B cell (primary cell): ENCODE results near the gene SLC1A2.

Source experiments
- CTCF ChIP-seq: fragments of 200-600 bp; IDR thresholded peaks from one replicate; pipeline ENCODE4 v1.8.0; 2022; ENCODE audit warnings: antibody characterized with exemption, mild to moderate bottlenecking
- EZH2 ChIP-seq: IDR thresholded peaks from 2 replicates; pipeline ENCODE4 v1.6.1; 2012; ENCODE audit warnings: borderline replicate concordance, low read depth, mild to moderate bottlenecking, moderate library complexity, low read length; ENCODE audit not compliant: insufficient read depth, poor library complexity, severe bottlenecking

DNA sequence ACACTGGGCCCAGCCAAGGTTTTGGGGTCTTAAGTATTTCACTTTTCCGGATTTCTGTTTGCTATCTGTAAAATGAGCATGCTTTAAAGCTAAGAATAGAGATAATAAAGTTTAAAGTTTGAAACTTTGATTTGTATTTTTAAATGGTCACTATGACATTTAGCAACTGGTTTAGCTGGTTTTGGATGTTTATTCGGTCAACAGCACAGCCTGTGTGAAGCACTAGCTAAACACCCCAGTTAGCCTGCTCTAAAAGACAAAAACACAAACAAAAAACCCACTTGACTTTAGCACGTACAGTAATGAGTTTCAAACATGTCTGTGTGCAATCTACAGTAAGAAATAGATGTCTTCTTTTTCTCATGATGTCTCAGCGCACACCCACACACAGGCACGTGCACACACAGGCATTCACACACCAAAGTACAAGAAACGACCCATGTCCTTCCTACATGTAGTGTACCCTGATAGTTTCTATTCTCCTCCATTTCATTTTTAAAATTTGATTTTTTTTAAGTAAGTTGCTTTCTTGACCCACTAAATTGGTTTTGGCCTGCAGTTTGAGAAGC, 29.4 kb downstream of the SLC1A2 start:
- TF ChIP-seq CTCF, result no peak
- TF ChIP-seq EZH2, result no peak
